ENCODE measurements around the gene TPRA1.

DNA sequence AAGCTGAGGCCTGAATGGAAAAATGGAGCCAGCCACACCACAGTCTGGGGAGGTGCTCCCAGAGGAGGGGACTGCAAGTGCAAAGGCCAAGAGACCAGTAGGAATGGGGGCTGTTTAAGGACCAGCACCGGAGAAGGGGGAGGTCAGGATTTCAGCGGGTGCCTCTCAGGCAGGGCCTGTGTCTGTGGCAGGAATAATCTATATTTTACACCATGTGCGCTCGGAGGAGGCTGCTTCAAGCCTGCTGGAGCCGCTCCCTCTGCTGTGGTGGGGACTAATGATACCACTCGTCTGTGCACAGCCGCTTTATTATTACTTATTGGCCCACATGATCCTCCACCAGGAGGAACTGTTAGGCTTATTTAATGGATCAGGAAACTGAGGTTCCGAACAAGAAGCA is 45.3 kb downstream of the TPRA1 start:
- TF ChIP-seq SIN3A (IDR thresholded peaks at IDR 0.05; ENCODE audit: borderline replicate concordance in 2 of 2, control insufficient read depth in 1 of 2, low read depth in 2 of 2, low read length in 2 of 2) (no peak), ZNF583 (CRISPR knock-in tag; IDR thresholded peaks at IDR 0.05) (no peak), SREBF1 (IDR thresholded peaks at IDR 0.05; ENCODE audit: borderline replicate concordance, low read depth, low read length) (no peak), SMC3 (conservative IDR thresholded peaks at IDR 0.05; ENCODE audit: insufficient read depth, low read depth, low read length) (no peak), CAMTA2 (CRISPR knock-in tag; conservative IDR thresholded peaks at IDR 0.05) (no peak), YY1 (IDR thresholded peaks at IDR 0.05; ENCODE audit: borderline replicate concordance in 1 of 3, control insufficient read depth in 1 of 3, extremely low read depth in 1 of 3, insufficient read depth in 3 of 3, insufficient read length in 1 of 3, insufficient replicate concordance in 2 of 3, low read depth in 1 of 3, low read length in 2 of 3) (no peak), TRIM24 (IDR thresholded peaks at IDR 0.05) (no peak), ZNF217 (CRISPR knock-in tag; IDR thresholded peaks at IDR 0.05) (no peak)
- TF ChIP-seq, protein P1, sequence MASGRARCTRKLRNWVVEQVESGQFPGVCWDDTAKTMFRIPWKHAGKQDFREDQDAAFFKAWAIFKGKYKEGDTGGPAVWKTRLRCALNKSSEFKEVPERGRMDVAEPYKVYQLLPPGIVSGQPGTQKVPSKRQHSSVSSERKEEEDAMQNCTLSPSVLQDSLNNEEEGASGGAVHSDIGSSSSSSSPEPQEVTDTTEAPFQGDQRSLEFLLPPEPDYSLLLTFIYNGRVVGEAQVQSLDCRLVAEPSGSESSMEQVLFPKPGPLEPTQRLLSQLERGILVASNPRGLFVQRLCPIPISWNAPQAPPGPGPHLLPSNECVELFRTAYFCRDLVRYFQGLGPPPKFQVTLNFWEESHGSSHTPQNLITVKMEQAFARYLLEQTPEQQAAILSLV (tag; IDR thresholded peaks at IDR 0.05) = no peak
- TF ChIP-seq, protein P2, sequence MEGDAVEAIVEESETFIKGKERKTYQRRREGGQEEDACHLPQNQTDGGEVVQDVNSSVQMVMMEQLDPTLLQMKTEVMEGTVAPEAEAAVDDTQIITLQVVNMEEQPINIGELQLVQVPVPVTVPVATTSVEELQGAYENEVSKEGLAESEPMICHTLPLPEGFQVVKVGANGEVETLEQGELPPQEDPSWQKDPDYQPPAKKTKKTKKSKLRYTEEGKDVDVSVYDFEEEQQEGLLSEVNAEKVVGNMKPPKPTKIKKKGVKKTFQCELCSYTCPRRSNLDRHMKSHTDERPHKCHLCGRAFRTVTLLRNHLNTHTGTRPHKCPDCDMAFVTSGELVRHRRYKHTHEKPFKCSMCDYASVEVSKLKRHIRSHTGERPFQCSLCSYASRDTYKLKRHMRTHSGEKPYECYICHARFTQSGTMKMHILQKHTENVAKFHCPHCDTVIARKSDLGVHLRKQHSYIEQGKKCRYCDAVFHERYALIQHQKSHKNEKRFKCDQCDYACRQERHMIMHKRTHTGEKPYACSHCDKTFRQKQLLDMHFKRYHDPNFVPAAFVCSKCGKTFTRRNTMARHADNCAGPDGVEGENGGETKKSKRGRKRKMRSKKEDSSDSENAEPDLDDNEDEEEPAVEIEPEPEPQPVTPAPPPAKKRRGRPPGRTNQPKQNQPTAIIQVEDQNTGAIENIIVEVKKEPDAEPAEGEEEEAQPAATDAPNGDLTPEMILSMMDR (IDR thresholded peaks at IDR 0.05 in 2 of 3, conservative IDR thresholded peaks at IDR 0.05 in 1 of 3; ENCODE audit: insufficient read depth in 2 of 3, low read depth in 1 of 3, low read length in 3 of 3) = no peak
